Parathyroid adenoma (tissue), 2 donors: ENCODE data around the gene DOK7.

Experiments
- H2AFZ ChIP-seq: fragments of 300-600 bp; sonication (generic); one replicate; pipeline ENCODE4 v1.7.0; 2017; ENCODE audit warnings: antibody characterized with exemption, mild to moderate bottlenecking
- H3K27ac ChIP-seq: fragments of 300-600 bp; sonication (generic); one replicate; pipeline ENCODE4 v1.7.0; 2017
- H3K27me3 ChIP-seq: fragments of 300-600 bp; sonication (generic); one replicate; pipeline ENCODE4 v1.7.0; 2017; ENCODE audit warnings: low read length; ENCODE audit not compliant: control insufficient read depth, insufficient read depth
- H3K36me3 ChIP-seq: fragments of 300-600 bp; sonication (generic); one replicate; pipeline ENCODE4 v1.7.0; 2017; ENCODE audit warnings: low read length; ENCODE audit not compliant: control insufficient read depth, insufficient read depth
- H3K4me1 ChIP-seq: fragments of 300-600 bp; sonication (generic); one replicate; pipeline ENCODE4 v1.7.0; 2017; ENCODE audit warnings: control low read depth
- H3K4me2 ChIP-seq: fragments of 300-600 bp; sonication (generic); one replicate; pipeline ENCODE4 v1.7.0; 2017; ENCODE audit warnings: low read length
- H3K4me3 ChIP-seq: fragments of 300-600 bp; sonication (generic); one replicate; pipeline ENCODE4 v1.7.0; 2017; ENCODE audit warnings: low read depth, low read length
- H3K79me2 ChIP-seq: fragments of 300-600 bp; sonication (generic); one replicate; pipeline ENCODE4 v1.7.0; 2017; ENCODE audit warnings: control low read depth
- H3K9ac ChIP-seq: fragments of 300-600 bp; sonication (generic); one replicate; pipeline ENCODE4 v1.7.0; 2017; ENCODE audit warnings: mild to moderate bottlenecking
- H3K9me3 ChIP-seq: fragments of 300-600 bp; sonication (generic); one replicate; pipeline ENCODE4 v1.7.0; 2017; ENCODE audit warnings: low read length; ENCODE audit not compliant: control insufficient read depth
- TF ChIP-seq, protein P1 (sequence below): fragments of 300-600 bp; sonication (generic); IDR thresholded peaks from one replicate; pipeline ENCODE4 v1.7.0; 2017; ENCODE audit warnings: antibody characterized with exemption, mild to moderate bottlenecking
- donor health status: primary hyperparathyroidism.

DOK7 gene

DNA sequence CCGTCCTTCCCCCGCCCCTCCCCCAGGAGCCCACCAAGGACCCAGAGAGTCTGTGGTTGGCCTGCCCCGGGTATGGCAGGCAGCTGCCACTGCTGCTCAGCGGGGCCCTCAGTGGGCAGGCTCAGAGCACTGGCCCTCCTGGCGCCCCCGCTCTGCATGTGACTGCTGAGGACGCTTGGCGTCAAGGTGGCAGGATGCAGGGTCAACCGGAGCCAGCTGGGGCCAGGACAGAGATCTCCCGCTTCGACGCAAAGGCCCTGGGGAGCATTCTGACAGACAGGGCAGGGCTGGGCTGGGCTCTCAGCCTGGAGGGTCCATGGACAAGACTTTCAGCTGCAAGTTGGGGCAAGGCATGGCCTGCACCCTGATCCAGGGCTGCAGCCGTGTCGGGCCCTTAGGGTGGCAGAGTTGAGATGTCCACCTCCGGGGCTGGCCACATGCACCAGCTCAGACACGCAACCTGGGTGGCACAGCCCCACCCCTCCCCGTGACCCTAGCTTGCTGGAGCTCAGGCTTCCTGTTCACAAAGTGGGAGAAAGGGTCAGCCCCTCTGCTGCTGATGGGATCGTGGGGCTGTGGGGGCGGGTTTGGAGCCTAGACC is 38.8 kb downstream of the DOK7 start:
- TF ChIP-seq, protein P1, sequence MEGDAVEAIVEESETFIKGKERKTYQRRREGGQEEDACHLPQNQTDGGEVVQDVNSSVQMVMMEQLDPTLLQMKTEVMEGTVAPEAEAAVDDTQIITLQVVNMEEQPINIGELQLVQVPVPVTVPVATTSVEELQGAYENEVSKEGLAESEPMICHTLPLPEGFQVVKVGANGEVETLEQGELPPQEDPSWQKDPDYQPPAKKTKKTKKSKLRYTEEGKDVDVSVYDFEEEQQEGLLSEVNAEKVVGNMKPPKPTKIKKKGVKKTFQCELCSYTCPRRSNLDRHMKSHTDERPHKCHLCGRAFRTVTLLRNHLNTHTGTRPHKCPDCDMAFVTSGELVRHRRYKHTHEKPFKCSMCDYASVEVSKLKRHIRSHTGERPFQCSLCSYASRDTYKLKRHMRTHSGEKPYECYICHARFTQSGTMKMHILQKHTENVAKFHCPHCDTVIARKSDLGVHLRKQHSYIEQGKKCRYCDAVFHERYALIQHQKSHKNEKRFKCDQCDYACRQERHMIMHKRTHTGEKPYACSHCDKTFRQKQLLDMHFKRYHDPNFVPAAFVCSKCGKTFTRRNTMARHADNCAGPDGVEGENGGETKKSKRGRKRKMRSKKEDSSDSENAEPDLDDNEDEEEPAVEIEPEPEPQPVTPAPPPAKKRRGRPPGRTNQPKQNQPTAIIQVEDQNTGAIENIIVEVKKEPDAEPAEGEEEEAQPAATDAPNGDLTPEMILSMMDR: no peak
- H3K27me3 ChIP-seq: no peaks in the 10 kb centered on the region

DNA sequence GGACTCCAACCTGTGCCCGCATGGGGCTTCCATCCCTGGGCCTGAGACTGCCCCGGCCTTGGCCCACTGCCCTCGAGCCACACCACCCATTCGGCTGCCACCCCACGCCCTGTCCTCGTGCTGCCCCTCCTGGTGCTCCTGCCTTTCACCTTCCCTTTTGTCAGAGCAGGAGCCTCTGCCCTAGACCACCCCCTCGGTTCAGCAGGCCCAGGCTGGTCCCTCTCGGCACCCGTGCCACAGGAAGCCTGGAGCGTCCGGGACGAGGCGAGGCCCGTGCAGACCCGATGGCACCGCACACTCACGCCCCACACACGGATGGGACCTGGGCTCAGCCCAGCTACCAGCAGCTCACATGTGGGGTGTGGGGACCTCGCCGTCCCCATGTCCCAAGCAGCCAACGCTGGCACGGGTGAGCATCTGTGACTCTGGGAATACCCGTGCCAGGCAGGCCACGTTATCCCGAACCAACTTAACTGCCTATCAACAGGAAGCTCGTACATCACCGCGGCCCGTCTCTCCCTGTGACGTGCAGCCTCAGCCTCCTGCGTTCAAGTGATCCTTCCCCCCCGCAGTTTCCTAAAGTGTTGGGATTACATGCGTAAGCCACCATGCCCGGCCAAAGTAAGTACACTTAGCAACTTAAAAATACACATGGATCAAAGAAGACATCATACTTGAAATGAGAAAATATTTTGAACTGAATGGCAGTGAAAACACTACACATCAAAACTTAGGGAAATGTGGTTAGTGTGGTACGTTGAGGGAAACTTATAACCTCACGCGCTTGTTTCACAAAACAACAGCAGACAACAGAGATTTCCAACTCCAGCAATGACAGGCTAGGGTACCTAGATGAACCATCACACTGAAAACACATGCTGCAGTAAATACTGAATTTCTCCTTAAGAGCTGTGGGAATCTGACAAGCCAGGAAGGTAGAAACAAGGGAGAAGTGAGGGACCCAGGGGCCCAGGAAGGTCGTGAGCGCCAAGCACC is 40.1 kb downstream of the DOK7 start:
- Histone ChIP-seq H3K9ac (no peak overlapping the region), H3K4me1 (no peaks in the 10 kb centered on the region), H3K4me3 (no peak overlapping the region), H2AFZ (no peak overlapping the region), H3K9me3 (no peaks in the 10 kb centered on the region), H3K27me3 (no peaks in the 10 kb centered on the region), H3K36me3 (no peaks in the 10 kb centered on the region), H3K27ac (no peak overlapping the region), H3K79me2 (peaks cover 8% of the 10 kb centered on the region), H3K4me2 (no peak overlapping the region)
- TF ChIP-seq, protein P1: no peak

More for the DNA sequence above, 38.8 kb downstream of the DOK7 start:
- no peak overlapping the region for H2AFZ ChIP-seq
- H3K9me3 ChIP-seq: no peaks in the 10 kb centered on the region
- peaks cover 8% of the 10 kb centered on the region for H3K79me2 ChIP-seq
- H3K27ac ChIP-seq: no peak overlapping the region
- H3K4me1 ChIP-seq: no peaks in the 10 kb centered on the region
- no peak overlapping the region for H3K4me2 ChIP-seq
- H3K36me3 ChIP-seq: no peaks in the 10 kb centered on the region
- no peak overlapping the region for H3K9ac ChIP-seq
- H3K4me3 ChIP-seq: no peak overlapping the region

DNA sequence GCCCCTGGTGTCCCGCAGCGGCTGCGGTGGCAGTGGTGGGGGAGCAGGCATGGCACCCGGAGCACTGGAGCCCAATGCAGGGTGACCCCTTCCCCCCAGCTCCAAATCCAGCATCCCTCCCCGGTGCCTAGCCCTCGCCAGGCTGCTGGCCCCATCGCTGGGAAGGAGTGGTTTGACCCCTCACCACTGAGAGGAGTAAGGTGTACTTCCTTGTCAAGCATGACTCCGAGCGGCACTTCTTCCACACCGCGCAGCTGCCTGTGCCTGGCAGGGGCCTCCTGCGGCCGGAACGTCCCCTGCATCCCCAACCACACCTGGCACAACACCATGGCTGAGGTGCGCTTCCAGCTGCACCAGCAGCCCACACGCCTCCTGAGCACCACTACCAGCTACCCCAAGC is 42.1 kb downstream of the DOK7 start:
- Histone ChIP-seq H3K4me2 (no peak overlapping the region), H3K36me3 (no peaks in the 10 kb centered on the region), H3K4me1 (no peaks in the 10 kb centered on the region), H3K9me3 (no peaks in the 10 kb centered on the region), H3K27ac (no peak overlapping the region), H3K79me2 (peaks cover 8% of the 10 kb centered on the region), H3K4me3 (no peak overlapping the region), H2AFZ (no peak overlapping the region), H3K27me3 (no peaks in the 10 kb centered on the region), H3K9ac (no peak overlapping the region)
- TF ChIP-seq, protein P1: no peak

DNA sequence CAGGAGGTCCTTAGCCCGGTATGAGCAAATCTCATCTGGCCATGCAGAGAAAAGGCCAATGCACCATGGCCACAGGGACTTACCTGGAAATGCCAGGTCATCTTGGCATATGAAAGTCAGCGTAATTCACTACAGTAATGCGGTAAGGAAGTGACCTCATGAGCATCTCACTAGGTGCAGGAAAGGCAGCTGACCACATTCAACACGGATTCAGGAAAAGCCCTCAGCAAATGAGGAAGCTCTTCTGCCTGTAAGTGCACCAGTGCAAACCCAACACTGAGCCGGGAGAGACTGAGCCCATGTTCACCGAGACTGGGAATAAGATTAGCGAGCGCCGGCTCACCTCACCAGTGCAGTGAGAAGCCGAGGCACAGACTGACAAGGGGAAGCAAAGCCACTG is 45.4 kb downstream of the DOK7 start:
- Histone ChIP-seq H3K9ac (no peak overlapping the region), H3K36me3 (no peaks in the 10 kb centered on the region), H3K9me3 (no peaks in the 10 kb centered on the region), H3K27ac (no peak overlapping the region), H3K27me3 (no peaks in the 10 kb centered on the region), H2AFZ (no peak overlapping the region), H3K4me3 (no peak overlapping the region), H3K4me2 (no peak overlapping the region), H3K79me2 (peaks cover 8% of the 10 kb centered on the region), H3K4me1 (no peaks in the 10 kb centered on the region)
- TF ChIP-seq, protein P1: no peak
